ENCODE results near the gene FAM171A1.
"Not testable (repeated sequence)": the region's sequence is repeated elsewhere in the genome, so short reads cannot be mapped to it uniquely, and the experiment has no call there.

Gene FAM171A1

GRCh38 chr10:15227611-15228372 lies 143.3 kb downstream of the FAM171A1 start:
- no peak overlapping the region for H3K4me3 Mint-ChIP-seq
- H3K27ac Mint-ChIP-seq, result no peak overlapping the region
- H3K36me3 Mint-ChIP-seq, result peaks cover 27% of the 10 kb centered on the region
- H3K4me1 Mint-ChIP-seq (ENCODE audit: low read depth), result peaks cover 5% of the 10 kb centered on the region
- no peaks in the 10 kb centered on the region for H3K9me3 Mint-ChIP-seq (ENCODE audit: low read depth)
- H3K27me3 Mint-ChIP-seq, result no peaks in the 10 kb centered on the region

DNA sequence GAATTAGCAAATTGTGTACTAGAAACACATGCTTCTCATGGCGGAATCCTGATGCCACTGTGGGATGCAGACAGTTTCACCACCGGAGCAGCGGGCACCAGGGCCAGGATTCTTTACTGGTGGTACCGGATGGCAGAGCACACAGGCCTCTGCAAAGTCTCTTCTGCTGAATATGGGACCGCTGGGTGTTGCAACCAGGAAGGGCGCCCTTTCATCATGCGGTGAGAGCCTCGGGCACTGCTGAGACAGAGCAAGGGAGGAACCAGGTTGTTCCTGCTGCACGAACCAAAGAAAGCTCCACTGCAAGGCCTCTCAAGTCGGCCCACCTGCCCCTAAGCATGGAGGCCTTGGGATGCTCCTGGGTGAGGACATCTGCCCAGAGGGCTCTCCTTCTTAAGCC lies 145.6 kb downstream of the FAM171A1 start:
- Mint-ChIP-seq H3K4me1 (ENCODE audit: low read depth) (no peaks in the 10 kb centered on the region), H3K27me3 (no peaks in the 10 kb centered on the region), H3K9me3 (ENCODE audit: low read depth) (no peaks in the 10 kb centered on the region), H3K4me3 (no peak overlapping the region), H3K36me3 (peaks cover 21% of the 10 kb centered on the region), H3K27ac (no peak overlapping the region)

DNA sequence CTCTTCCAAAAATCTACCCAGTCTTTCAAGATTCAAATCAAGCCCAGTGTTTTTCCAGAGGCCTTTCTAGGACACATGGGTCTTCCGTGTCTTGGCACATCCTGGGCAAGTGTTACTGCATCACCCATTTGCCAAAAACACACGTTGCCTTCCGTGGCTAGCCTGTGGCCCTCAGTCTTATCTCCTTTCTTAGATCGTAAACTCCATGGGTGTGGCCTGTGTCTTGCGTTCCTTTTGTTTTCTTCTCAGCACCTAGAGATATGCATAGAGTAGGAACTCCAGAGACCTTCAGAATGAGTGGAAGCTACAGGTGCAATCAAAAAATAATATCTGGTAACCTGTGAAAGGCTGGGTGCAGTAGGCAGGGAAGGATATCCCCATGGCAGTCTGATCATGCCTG lies 146.1 kb downstream of the FAM171A1 start:
- peaks cover 22% of the 10 kb centered on the region for H3K36me3 Mint-ChIP-seq
- no peaks in the 10 kb centered on the region for H3K27me3 Mint-ChIP-seq
- no peak overlapping the region for H3K4me3 Mint-ChIP-seq
- no peaks in the 10 kb centered on the region for H3K9me3 Mint-ChIP-seq (ENCODE audit: low read depth)
- no peaks in the 10 kb centered on the region for H3K4me1 Mint-ChIP-seq (ENCODE audit: low read depth)
- no peak overlapping the region for H3K27ac Mint-ChIP-seq

GRCh38 chr10:15223174-15223573 lies 147.9 kb downstream of the FAM171A1 start:
- no peak overlapping the region for H3K4me3 Mint-ChIP-seq

GRCh38 chr10:15222511-15222910 lies 148.6 kb downstream of the FAM171A1 start:
- Mint-ChIP-seq H3K4me3 (no peak overlapping the region), H3K4me1 (ENCODE audit: low read depth) (no peaks in the 10 kb centered on the region), H3K27me3 (no peaks in the 10 kb centered on the region), H3K27ac (no peak overlapping the region), H3K9me3 (ENCODE audit: low read depth) (no peaks in the 10 kb centered on the region), H3K36me3 (peaks cover 23% of the 10 kb centered on the region)

More at GRCh38 chr10:15223174-15223573, 147.9 kb downstream of the FAM171A1 start:
- Mint-ChIP-seq H3K9me3 (ENCODE audit: low read depth) (no peaks in the 10 kb centered on the region), H3K4me1 (ENCODE audit: low read depth) (no peaks in the 10 kb centered on the region), H3K27me3 (no peaks in the 10 kb centered on the region), H3K27ac (no peak overlapping the region), H3K36me3 (peaks cover 24% of the 10 kb centered on the region)

GRCh38 chr10:15220445-15220844 lies 150.6 kb downstream of the FAM171A1 start:
- no peaks in the 10 kb centered on the region for H3K4me1 Mint-ChIP-seq (ENCODE audit: low read depth)
- no peaks in the 10 kb centered on the region for H3K9me3 Mint-ChIP-seq (ENCODE audit: low read depth)
- no peak overlapping the region for H3K27ac Mint-ChIP-seq
- H3K36me3 Mint-ChIP-seq, result peaks cover 16% of the 10 kb centered on the region
- H3K4me3 Mint-ChIP-seq, result no peak overlapping the region
- H3K27me3 Mint-ChIP-seq, result no peaks in the 10 kb centered on the region

- Mint-ChIP-seq H3K9me3 (ENCODE audit: low read depth) (no peaks in the 10 kb centered on the region), H3K4me1 (ENCODE audit: low read depth) (peaks cover 2% of the 10 kb centered on the region), H3K36me3 (peaks cover 9% of the 10 kb centered on the region), H3K4me3 (no peak overlapping the region), H3K27ac (no peak overlapping the region), H3K27me3 (no peaks in the 10 kb centered on the region)
Observed at GRCh38 chr10:15216700-15217099, 154.4 kb downstream of the FAM171A1 start.

DNA sequence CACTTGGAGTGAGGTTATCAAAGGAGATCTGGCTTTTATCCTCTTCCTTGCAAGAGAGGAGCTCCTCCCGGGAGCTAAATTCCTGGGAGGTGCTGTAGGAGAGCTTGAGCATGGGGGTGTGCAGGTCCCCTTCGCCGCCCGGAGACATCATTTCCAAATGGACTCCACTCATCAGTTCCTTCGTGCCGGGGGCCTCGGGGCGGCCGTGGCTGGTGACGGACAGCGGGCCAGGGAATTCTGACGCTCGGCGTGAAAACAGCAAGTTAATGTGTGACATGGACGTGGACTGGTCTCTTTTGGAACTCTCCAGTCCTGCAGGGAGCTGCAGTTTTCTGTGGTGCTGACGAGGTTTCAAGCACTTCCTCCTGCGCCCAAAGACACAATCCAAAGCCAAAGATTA lies 156.9 kb downstream of the FAM171A1 start:
- Mint-ChIP-seq H3K4me3 (no peak overlapping the region), H3K4me1 (ENCODE audit: low read depth) (peaks cover 24% of the 10 kb centered on the region), H3K9me3 (ENCODE audit: low read depth) (no peaks in the 10 kb centered on the region), H3K36me3 (peaks cover 6% of the 10 kb centered on the region), H3K27me3 (no peaks in the 10 kb centered on the region), H3K27ac (no peak overlapping the region)

GRCh38 chr10:15213461-15213861 lies 157.6 kb downstream of the FAM171A1 start:
- H3K27ac Mint-ChIP-seq, result no peak overlapping the region
- no peak overlapping the region for H3K4me3 Mint-ChIP-seq
- peaks cover 31% of the 10 kb centered on the region for H3K4me1 Mint-ChIP-seq (ENCODE audit: low read depth)
- no peaks in the 10 kb centered on the region for H3K27me3 Mint-ChIP-seq
- H3K9me3 Mint-ChIP-seq (ENCODE audit: low read depth), result no peaks in the 10 kb centered on the region
- H3K36me3 Mint-ChIP-seq, result peaks cover 6% of the 10 kb centered on the region

DNA sequence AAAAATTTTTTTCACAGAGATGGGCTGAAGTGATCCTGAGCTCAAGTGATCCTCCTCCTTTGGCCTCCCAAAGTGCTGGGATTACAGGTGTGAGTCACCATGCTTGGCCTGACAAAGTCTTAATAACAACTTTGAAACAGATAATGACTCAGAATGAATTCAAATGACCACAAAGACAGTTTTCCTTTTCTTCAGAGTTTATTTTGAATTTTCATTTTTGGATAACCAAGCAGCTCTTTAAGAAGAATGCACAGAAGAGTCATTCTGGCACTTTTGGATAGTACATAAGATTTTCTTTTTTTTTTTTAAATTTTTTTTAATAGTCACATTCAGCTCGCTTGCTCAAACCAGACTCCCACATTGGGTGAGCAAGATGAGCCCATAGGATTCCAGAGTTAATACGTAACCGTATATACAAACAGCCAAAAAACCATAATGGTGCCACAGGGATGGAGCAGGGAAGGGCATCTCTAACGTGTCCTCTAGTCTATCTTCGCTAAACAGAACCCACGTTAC lies 159.6 kb downstream of the FAM171A1 start:
- no peaks in the 10 kb centered on the region for H3K9me3 Mint-ChIP-seq (ENCODE audit: low read depth)
- H3K27me3 Mint-ChIP-seq, result no peaks in the 10 kb centered on the region
- peaks cover 49% of the 10 kb centered on the region for H3K4me1 Mint-ChIP-seq (ENCODE audit: low read depth)
- H3K4me3 Mint-ChIP-seq, result no peak overlapping the region
- H3K36me3 Mint-ChIP-seq, result peaks cover 6% of the 10 kb centered on the region
- H3K27ac Mint-ChIP-seq, result no peak overlapping the region

DNA sequence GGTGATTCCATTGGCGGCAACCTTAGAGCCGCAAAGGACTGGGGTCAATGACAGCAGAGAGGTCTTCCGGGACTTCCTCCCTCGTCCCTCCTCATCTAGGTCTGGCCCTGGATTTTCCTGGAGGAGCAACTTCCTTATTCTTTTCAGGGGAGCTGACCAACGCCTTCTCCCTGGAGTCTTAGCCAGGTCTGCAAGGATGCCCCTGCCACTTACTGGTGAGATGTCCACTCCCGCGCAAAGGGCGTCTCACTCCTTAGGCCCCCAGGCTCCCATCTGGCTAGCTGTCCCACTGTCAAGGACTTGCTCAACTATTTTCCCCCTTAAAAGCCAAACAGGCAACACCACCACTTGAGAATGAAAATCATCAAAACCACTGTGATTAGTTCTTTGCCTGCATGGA lies 160.6 kb downstream of the FAM171A1 start:
- Mint-ChIP-seq H3K4me3 (no peak overlapping the region), H3K4me1 (ENCODE audit: low read depth) (peaks cover 57% of the 10 kb centered on the region), H3K9me3 (ENCODE audit: low read depth) (no peaks in the 10 kb centered on the region), H3K27me3 (no peaks in the 10 kb centered on the region), H3K36me3 (peaks cover 6% of the 10 kb centered on the region), H3K27ac (no peak overlapping the region)

GRCh38 chr10:15209827-15210509 lies 161.1 kb downstream of the FAM171A1 start:
- Mint-ChIP-seq H3K9me3 (ENCODE audit: low read depth) (no peaks in the 10 kb centered on the region), H3K4me3 (peak overlapping the region; percentile 27), H3K4me1 (ENCODE audit: low read depth) (peaks cover 57% of the 10 kb centered on the region), H3K27me3 (no peaks in the 10 kb centered on the region), H3K36me3 (peaks cover 6% of the 10 kb centered on the region), H3K27ac (no peak overlapping the region)

DNA sequence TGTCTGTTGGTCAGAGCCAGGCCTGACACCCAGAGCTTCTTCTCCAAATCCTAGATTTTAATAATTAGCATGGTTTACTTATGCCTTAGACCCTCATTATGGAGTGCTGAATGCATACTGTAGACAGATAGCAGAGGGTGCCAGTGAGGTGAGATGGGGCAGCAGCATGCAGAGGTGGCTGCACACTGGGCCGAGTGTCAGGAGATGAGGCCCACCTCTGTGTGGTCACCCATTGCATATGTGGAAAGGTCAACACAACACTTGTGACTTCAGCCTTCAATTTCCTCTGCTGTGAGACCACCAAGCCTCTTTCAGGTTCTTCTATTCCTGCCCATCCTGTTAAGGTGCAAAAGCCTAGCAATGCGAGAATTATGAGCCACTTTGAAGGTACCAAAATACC lies 162.9 kb downstream of the FAM171A1 start:
- Mint-ChIP-seq H3K9me3 (ENCODE audit: low read depth) (no peaks in the 10 kb centered on the region), H3K36me3 (peaks cover 5% of the 10 kb centered on the region), H3K4me3 (peak overlapping the region; percentile 82), H3K27ac (peak overlapping the region; percentile 73), H3K27me3 (no peaks in the 10 kb centered on the region), H3K4me1 (ENCODE audit: low read depth) (peaks cover 57% of the 10 kb centered on the region)

DNA sequence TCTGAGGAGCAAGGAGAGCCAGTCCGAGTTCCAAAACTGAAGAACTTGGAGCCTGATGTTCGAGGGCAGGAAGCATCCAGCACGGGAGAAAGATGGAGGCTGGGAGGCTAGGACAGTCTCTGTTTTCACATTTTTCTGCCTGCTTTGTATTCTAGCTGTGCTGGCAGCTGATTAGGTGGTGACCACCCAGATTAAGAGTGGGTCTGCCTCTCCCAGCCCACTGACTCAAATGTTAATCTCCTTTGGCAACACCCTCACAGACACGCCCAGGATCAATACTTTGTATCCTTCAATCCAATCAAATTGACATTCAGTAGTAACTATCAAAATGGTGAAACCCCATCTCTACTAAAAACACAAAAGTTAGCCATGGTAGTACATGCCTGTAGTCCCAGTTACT lies 163.7 kb downstream of the FAM171A1 start:
- H3K9me3 Mint-ChIP-seq (ENCODE audit: low read depth); H3K27me3 Mint-ChIP-seq; H3K36me3 Mint-ChIP-seq; H3K4me3 Mint-ChIP-seq: not testable (repeated sequence)
- Mint-ChIP-seq H3K27ac (peak overlapping the region; percentile 73), H3K4me1 (ENCODE audit: low read depth) (peaks cover 66% of the 10 kb centered on the region)

GRCh38 chr10:15202639-15203038 lies 168.4 kb downstream of the FAM171A1 start:
- H3K27ac Mint-ChIP-seq, result no peak overlapping the region
- H3K4me1 Mint-ChIP-seq (ENCODE audit: low read depth), result peaks cover 54% of the 10 kb centered on the region
- no peak overlapping the region for H3K4me3 Mint-ChIP-seq
- peaks cover 3% of the 10 kb centered on the region for H3K36me3 Mint-ChIP-seq
- H3K9me3 Mint-ChIP-seq (ENCODE audit: low read depth), result no peaks in the 10 kb centered on the region
- no peaks in the 10 kb centered on the region for H3K27me3 Mint-ChIP-seq

All from activated naive CD8-positive, alpha-beta T cell (primary cell).